ENCODE measurements around the gene ERC2.

- TF ChIP-seq CTCF (conservative IDR thresholded peaks at IDR 0.05; ENCODE audit: low read depth, low read length) (no peak), EZH2phosphoT487 (IDR thresholded peaks at IDR 0.05; ENCODE audit: borderline replicate concordance, low read length) (no peak)
Measured at GRCh38 chr3:55545995-55546394, 922.3 kb downstream of the ERC2 start.

Measured in PC-3 (cell line).